SJSA1 (cell line): ENCODE measurements around the gene SHCBP1L. TPM values are rescaled to one million over a fixed set of nuclear protein-coding genes. Genes with fewer than 3 reads are reported as not detected.
"Not testable (repeated sequence)": the region's sequence is repeated elsewhere in the genome, so short reads cannot be mapped to it uniquely, and the experiment has no call there.

ENCODE experiments used
- DNase-seq, 2 experiments: peaks; one replicate each; pipeline ENCODE4 v3.0.0-alpha.2; 2015 to 2020; ENCODE audit warnings: low spot score in 2 of 2, low read depth in 1 of 2
- H3K27ac ChIP-seq: fragments of 250-450 bp; sonication (Bioruptor Pico); 2 replicates; pipeline ENCODE4 v1.5.1; 2020; ENCODE audit warnings: mild to moderate bottlenecking, moderate library complexity
- H3K27me3 ChIP-seq: fragments of 250-450 bp; sonication (Bioruptor Pico); replicated peaks from 2 replicates; pipeline ENCODE4 v1.5.1; 2020; ENCODE audit warnings: mild to moderate bottlenecking, moderate library complexity
- H3K36me3 ChIP-seq: fragments of 250-450 bp; sonication (Bioruptor Pico); 2 replicates; pipeline ENCODE4 v1.5.1; 2020; ENCODE audit warnings: mild to moderate bottlenecking
- H3K4me1 ChIP-seq: fragments of 250-450 bp; sonication (Bioruptor Pico); replicated peaks from 2 replicates; pipeline ENCODE4 v1.6.1; 2021; ENCODE audit warnings: mild to moderate bottlenecking
- H3K4me3 ChIP-seq: fragments of 250-450 bp; sonication (Bioruptor Pico); 2 replicates; pipeline ENCODE4 v1.5.1; 2020; ENCODE audit warnings: mild to moderate bottlenecking
- H3K9me3 ChIP-seq: fragments of 250-450 bp; sonication (Bioruptor Pico); replicated peaks from 2 replicates; pipeline ENCODE4 v1.5.1; 2020; ENCODE audit warnings: mild to moderate bottlenecking
- total RNA-seq: library from RNA; depleted of rRNA; stranded (reverse); fragments of >200 nt; shearing (Covaris generic); gene quantifications from 2 replicates; pipeline ENCODE4 v1.2.3, GENCODE V29; 2014

Gene SHCBP1L
- total RNA-seq, 1 experiment from 2014 or later = not detected

GRCh38 chr1:182955596-182956588 lies 2.9 kb upstream of the SHCBP1L start:
- Histone ChIP-seq H3K36me3 (no peaks in the 10 kb centered on the region), H3K27me3 (no peaks in the 10 kb centered on the region), H3K9me3 (no peaks in the 10 kb centered on the region), H3K4me1 (peaks cover 16% of the 10 kb centered on the region), H3K4me3 (no peak overlapping the region), H3K27ac (peak overlapping the region; percentile 48)
- peak; percentile 71 to 77 for DNase-seq

- no peak for DNase-seq
- Histone ChIP-seq H3K27ac (no peak overlapping the region), H3K9me3 (no peaks in the 10 kb centered on the region), H3K4me3 (no peak overlapping the region), H3K36me3 (no peaks in the 10 kb centered on the region), H3K27me3 (no peaks in the 10 kb centered on the region), H3K4me1 (peaks cover 16% of the 10 kb centered on the region)
Measured at GRCh38 chr1:182953826-182954225, 860 bp upstream of the SHCBP1L start.

DNA sequence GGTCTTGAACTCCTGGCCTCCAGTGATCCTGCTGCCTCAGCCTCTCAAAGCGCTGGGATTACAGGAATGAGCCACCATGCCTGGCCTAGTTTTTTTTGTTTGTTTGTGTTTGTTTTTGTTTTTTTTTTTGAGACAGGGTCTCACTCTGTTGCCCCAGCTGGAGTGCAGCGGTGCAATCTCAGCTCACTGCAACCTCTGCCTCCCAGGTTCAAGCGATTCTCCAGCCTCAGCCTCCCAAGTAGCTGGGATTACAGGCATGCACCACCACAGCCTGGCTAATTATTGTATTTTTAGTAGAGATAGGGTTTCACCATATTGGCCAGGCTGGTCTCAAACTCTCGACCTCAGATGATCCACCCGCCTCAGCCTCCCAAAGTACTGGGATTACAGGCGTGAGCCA lies 9.6 kb downstream of the SHCBP1L start:
- H3K4me1 ChIP-seq, H3K36me3 ChIP-seq, H3K9me3 ChIP-seq, H3K27me3 ChIP-seq, H3K4me3 ChIP-seq, H3K27ac ChIP-seq, DNase-seq: not testable (repeated sequence)

GRCh38 chr1:182942145-182942544 lies 10.8 kb downstream of the SHCBP1L start:
- not testable (repeated sequence) for H3K9me3 ChIP-seq, H3K27me3 ChIP-seq, H3K4me3 ChIP-seq, H3K27ac ChIP-seq, H3K36me3 ChIP-seq, H3K4me1 ChIP-seq, DNase-seq

GRCh38 chr1:182939413-182939812 lies 13.6 kb downstream of the SHCBP1L start:
- Histone ChIP-seq H3K9me3 (no peaks in the 10 kb centered on the region), H3K36me3 (no peaks in the 10 kb centered on the region), H3K27ac (no peak overlapping the region), H3K4me3 (no peak overlapping the region), H3K27me3 (peaks cover 6% of the 10 kb centered on the region; the same call in 1 of the 2 replicates), H3K4me1 (no peaks in the 10 kb centered on the region)
- no peak for DNase-seq

GRCh38 chr1:182935716-182936115 lies 17.2 kb downstream of the SHCBP1L start:
- Histone ChIP-seq H3K9me3 (no peaks in the 10 kb centered on the region), H3K27ac (no peak overlapping the region), H3K27me3 (peaks cover 6% of the 10 kb centered on the region; the same call in 1 of the 2 replicates), H3K36me3 (no peaks in the 10 kb centered on the region), H3K4me3 (no peak overlapping the region), H3K4me1 (no peaks in the 10 kb centered on the region)
- DNase-seq = no peak

DNA sequence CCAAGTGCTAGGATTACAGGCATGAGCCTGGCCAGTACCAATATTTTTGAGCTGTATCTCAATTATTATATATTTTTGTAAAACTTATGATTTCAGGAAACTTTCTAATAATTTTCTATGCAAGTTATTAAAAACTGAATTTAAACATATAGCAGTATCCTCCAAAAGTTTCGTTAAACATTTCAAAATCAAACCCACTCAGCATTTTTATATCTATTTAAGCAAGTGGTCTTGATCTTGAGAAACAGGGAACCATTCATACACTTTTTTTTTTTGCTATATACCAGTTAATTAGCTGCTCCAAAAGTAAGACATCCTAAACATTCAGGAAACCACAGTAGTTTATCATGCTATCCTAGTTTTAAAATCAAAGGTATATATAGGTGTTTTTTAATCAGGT lies 22.0 kb downstream of the SHCBP1L start:
- no peaks in the 10 kb centered on the region for H3K9me3 ChIP-seq
- no peaks in the 10 kb centered on the region for H3K27me3 ChIP-seq
- no peak overlapping the region for H3K4me3 ChIP-seq
- no peak overlapping the region for H3K27ac ChIP-seq
- no peaks in the 10 kb centered on the region for H3K36me3 ChIP-seq
- H3K4me1 ChIP-seq = no peaks in the 10 kb centered on the region
- no peak for DNase-seq

- no peaks in the 10 kb centered on the region for H3K36me3 ChIP-seq
- no peaks in the 10 kb centered on the region for H3K9me3 ChIP-seq
- H3K27me3 ChIP-seq = no peaks in the 10 kb centered on the region
- no peak overlapping the region for H3K4me3 ChIP-seq
- no peak overlapping the region for H3K27ac ChIP-seq
- H3K4me1 ChIP-seq = no peaks in the 10 kb centered on the region
- no peak for DNase-seq
Measured at GRCh38 chr1:182927693-182928433, 25.1 kb downstream of the SHCBP1L start.

GRCh38 chr1:182925661-182926060 lies 27.3 kb downstream of the SHCBP1L start:
- no peak for DNase-seq
- H3K4me1 ChIP-seq = no peaks in the 10 kb centered on the region
- H3K36me3 ChIP-seq = no peaks in the 10 kb centered on the region
- no peak overlapping the region for H3K27ac ChIP-seq
- no peak overlapping the region for H3K4me3 ChIP-seq
- H3K27me3 ChIP-seq = no peaks in the 10 kb centered on the region
- no peaks in the 10 kb centered on the region for H3K9me3 ChIP-seq

DNA sequence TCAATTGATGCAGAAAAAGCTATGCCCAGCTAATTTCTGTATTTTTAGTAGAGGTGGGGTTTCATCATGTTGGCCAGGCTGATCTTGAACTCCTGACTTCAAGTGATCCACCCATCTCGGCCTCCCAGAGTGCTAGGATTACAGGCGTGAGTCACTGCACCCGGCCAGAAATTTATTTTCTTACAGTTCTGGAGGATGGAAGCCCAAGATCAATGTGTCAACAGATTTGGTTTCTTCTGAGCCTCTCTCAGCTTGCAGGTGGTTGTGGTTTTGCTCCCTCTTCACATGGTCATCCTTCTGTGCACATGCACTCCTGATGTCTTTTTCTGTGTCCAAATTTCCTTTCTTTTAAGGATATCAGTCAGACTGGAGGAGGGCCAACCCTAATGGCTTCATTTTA lies 35.6 kb downstream of the SHCBP1L start:
- H3K9me3 ChIP-seq = no peaks in the 10 kb centered on the region
- H3K4me3 ChIP-seq = no peak overlapping the region
- H3K36me3 ChIP-seq = no peaks in the 10 kb centered on the region
- DNase-seq = no peak
- H3K27ac ChIP-seq = no peak overlapping the region
- H3K27me3 ChIP-seq = no peaks in the 10 kb centered on the region
- H3K4me1 ChIP-seq = no peaks in the 10 kb centered on the region

DNA sequence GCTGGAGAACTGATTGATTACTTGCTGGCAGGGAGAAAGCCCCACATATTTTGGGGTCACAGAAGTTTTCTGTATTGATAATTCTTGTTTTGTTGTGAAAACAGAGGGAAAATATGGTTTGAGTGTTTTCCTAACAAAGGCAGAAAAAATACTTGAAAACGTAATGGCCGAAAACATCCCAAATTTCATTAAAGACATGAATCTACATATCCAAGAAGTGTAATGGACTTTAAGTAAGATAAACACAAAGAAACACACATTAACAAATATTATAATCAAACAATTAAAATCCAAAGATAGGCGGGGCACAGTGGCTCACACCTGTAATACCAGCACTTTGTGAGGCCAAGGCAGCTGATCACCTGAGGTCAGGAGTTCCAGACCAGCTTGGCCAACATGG lies 39.6 kb downstream of the SHCBP1L start:
- Histone ChIP-seq H3K36me3 (no peaks in the 10 kb centered on the region), H3K4me3 (no peak overlapping the region), H3K27me3 (no peaks in the 10 kb centered on the region), H3K27ac (no peak overlapping the region), H3K4me1 (no peaks in the 10 kb centered on the region), H3K9me3 (no peaks in the 10 kb centered on the region)
- DNase-seq = no peak

- H3K27me3 ChIP-seq = 0 out of 2 replicates have a peak, but pooled peaks cover 7% of the 10 kb centered on the region
- no peak for DNase-seq
- no peaks in the 10 kb centered on the region for H3K9me3 ChIP-seq
- H3K36me3 ChIP-seq = no peaks in the 10 kb centered on the region
- no peak overlapping the region for H3K4me3 ChIP-seq
- H3K27ac ChIP-seq = no peak overlapping the region
- no peaks in the 10 kb centered on the region for H3K4me1 ChIP-seq
Measured at GRCh38 chr1:182910143-182910542, 42.8 kb downstream of the SHCBP1L start.

GRCh38 chr1:182909578-182909977 lies 43.4 kb downstream of the SHCBP1L start:
- Histone ChIP-seq H3K4me3 (no peak overlapping the region), H3K9me3 (no peaks in the 10 kb centered on the region), H3K27ac (no peak overlapping the region), H3K36me3 (no peaks in the 10 kb centered on the region), H3K4me1 (no peaks in the 10 kb centered on the region), H3K27me3 (0 out of 2 replicates have a peak, but pooled peaks cover 7% of the 10 kb centered on the region)
- DNase-seq = no peak

- Histone ChIP-seq H3K9me3 (no peaks in the 10 kb centered on the region), H3K27me3 (0 out of 2 replicates have a peak, but pooled peaks cover 7% of the 10 kb centered on the region), H3K27ac (no peak overlapping the region), H3K4me1 (no peaks in the 10 kb centered on the region), H3K4me3 (no peak overlapping the region), H3K36me3 (no peaks in the 10 kb centered on the region)
- DNase-seq = no peak
Measured at GRCh38 chr1:182905321-182905720, 47.6 kb downstream of the SHCBP1L start.
